ENCODE data around the gene TDRD7. TPM values are rescaled to one million over a fixed set of nuclear protein-coding genes. Genes with fewer than 3 reads are reported as not detected.

Gene TDRD7
- total RNA-seq, 1 experiment from 2014 or later = 2.8 TPM

DNA sequence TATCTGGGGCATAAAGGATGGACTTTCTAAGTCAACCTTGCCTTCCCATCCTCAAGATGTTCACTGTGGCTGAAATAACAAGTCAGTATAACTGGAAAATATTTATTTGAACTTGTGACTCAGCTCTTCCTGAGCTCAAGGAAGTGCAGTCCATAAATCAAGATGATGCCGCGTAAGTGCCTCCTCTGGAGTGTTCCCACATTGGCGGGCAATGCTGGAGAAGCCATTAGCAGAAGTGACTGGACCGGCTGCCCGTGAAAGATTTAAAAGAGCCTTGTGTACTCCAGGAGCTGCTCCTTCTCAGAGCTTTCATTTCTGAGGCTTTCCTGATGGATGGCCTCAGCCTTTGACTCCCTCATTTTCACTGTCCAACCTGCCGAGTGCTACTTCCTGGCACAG, 107.0 kb downstream of the TDRD7 start:
- no peak for DNase-seq (ENCODE audit: low spot score)
- ChIA-PET CTCF (interaction anchor here (1.9 to 5.2 kb wide), 2 partner anchors 16 to 80 kb away, joined by 7 to 30 read pairs; no protein-coding TSS in a partner anchor), POLR2A (no interaction called here)
- no peaks in the 10 kb centered on the region for H3K36me3 Mint-ChIP-seq
- H3K27me3 Mint-ChIP-seq (ENCODE audit: low read depth) = no peaks in the 10 kb centered on the region
- H3K9me3 Mint-ChIP-seq = no peaks in the 10 kb centered on the region
- no peak overlapping the region for H3K4me3 Mint-ChIP-seq
- H3K4me1 Mint-ChIP-seq = peaks cover 8% of the 10 kb centered on the region
- ATAC-seq = no peak
- no peak overlapping the region for H3K27ac Mint-ChIP-seq
- TF ChIP-seq, protein P1, sequence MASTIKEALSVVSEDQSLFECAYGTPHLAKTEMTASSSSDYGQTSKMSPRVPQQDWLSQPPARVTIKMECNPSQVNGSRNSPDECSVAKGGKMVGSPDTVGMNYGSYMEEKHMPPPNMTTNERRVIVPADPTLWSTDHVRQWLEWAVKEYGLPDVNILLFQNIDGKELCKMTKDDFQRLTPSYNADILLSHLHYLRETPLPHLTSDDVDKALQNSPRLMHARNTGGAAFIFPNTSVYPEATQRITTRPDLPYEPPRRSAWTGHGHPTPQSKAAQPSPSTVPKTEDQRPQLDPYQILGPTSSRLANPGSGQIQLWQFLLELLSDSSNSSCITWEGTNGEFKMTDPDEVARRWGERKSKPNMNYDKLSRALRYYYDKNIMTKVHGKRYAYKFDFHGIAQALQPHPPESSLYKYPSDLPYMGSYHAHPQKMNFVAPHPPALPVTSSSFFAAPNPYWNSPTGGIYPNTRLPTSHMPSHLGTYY (CRISPR knock-in tag; IDR thresholded peaks at IDR 0.05) = no peak
- TF ChIP-seq, protein P2, sequence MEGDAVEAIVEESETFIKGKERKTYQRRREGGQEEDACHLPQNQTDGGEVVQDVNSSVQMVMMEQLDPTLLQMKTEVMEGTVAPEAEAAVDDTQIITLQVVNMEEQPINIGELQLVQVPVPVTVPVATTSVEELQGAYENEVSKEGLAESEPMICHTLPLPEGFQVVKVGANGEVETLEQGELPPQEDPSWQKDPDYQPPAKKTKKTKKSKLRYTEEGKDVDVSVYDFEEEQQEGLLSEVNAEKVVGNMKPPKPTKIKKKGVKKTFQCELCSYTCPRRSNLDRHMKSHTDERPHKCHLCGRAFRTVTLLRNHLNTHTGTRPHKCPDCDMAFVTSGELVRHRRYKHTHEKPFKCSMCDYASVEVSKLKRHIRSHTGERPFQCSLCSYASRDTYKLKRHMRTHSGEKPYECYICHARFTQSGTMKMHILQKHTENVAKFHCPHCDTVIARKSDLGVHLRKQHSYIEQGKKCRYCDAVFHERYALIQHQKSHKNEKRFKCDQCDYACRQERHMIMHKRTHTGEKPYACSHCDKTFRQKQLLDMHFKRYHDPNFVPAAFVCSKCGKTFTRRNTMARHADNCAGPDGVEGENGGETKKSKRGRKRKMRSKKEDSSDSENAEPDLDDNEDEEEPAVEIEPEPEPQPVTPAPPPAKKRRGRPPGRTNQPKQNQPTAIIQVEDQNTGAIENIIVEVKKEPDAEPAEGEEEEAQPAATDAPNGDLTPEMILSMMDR (IDR thresholded peaks at IDR 0.05) = no peak
- TF ChIP-seq NR3C1 (CRISPR knock-in tag; conservative IDR thresholded peaks at IDR 0.05; ENCODE audit: low read depth) = no peak
- no peak for TF ChIP-seq NFE2L1 (CRISPR knock-in tag; IDR thresholded peaks at IDR 0.05)
- TF ChIP-seq, protein P3, sequence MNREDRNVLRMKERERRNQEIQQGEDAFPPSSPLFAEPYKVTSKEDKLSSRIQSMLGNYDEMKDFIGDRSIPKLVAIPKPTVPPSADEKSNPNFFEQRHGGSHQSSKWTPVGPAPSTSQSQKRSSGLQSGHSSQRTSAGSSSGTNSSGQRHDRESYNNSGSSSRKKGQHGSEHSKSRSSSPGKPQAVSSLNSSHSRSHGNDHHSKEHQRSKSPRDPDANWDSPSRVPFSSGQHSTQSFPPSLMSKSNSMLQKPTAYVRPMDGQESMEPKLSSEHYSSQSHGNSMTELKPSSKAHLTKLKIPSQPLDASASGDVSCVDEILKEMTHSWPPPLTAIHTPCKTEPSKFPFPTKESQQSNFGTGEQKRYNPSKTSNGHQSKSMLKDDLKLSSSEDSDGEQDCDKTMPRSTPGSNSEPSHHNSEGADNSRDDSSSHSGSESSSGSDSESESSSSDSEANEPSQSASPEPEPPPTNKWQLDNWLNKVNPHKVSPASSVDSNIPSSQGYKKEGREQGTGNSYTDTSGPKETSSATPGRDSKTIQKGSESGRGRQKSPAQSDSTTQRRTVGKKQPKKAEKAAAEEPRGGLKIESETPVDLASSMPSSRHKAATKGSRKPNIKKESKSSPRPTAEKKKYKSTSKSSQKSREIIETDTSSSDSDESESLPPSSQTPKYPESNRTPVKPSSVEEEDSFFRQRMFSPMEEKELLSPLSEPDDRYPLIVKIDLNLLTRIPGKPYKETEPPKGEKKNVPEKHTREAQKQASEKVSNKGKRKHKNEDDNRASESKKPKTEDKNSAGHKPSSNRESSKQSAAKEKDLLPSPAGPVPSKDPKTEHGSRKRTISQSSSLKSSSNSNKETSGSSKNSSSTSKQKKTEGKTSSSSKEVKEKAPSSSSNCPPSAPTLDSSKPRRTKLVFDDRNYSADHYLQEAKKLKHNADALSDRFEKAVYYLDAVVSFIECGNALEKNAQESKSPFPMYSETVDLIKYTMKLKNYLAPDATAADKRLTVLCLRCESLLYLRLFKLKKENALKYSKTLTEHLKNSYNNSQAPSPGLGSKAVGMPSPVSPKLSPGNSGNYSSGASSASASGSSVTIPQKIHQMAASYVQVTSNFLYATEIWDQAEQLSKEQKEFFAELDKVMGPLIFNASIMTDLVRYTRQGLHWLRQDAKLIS (CRISPR knock-in tag; IDR thresholded peaks at IDR 0.05; ENCODE audit: borderline replicate concordance) = no peak
- TF ChIP-seq ZNF263 (CRISPR knock-in tag; IDR thresholded peaks at IDR 0.05; ENCODE audit: low read depth) = no peak
- TF ChIP-seq, protein P4, sequence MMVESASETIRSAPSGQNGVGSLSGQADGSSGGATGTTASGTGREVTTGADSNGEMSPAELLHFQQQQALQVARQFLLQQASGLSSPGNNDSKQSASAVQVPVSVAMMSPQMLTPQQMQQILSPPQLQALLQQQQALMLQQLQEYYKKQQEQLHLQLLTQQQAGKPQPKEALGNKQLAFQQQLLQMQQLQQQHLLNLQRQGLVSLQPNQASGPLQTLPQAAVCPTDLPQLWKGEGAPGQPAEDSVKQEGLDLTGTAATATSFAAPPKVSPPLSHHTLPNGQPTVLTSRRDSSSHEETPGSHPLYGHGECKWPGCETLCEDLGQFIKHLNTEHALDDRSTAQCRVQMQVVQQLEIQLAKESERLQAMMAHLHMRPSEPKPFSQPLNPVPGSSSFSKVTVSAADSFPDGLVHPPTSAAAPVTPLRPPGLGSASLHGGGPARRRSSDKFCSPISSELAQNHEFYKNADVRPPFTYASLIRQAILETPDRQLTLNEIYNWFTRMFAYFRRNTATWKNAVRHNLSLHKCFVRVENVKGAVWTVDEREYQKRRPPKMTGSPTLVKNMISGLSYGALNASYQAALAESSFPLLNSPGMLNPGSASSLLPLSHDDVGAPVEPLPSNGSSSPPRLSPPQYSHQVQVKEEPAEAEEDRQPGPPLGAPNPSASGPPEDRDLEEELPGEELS (CRISPR knock-in tag; IDR thresholded peaks at IDR 0.05) = no peak
- TF ChIP-seq RORB (CRISPR knock-in tag; IDR thresholded peaks at IDR 0.05) = no peak
- TF ChIP-seq ZNF671 (CRISPR knock-in tag; IDR thresholded peaks at IDR 0.05) = no peak
- TF ChIP-seq OVOL2 (CRISPR knock-in tag; IDR thresholded peaks at IDR 0.05; ENCODE audit: borderline replicate concordance) = no peak
- TF ChIP-seq, protein P5, sequence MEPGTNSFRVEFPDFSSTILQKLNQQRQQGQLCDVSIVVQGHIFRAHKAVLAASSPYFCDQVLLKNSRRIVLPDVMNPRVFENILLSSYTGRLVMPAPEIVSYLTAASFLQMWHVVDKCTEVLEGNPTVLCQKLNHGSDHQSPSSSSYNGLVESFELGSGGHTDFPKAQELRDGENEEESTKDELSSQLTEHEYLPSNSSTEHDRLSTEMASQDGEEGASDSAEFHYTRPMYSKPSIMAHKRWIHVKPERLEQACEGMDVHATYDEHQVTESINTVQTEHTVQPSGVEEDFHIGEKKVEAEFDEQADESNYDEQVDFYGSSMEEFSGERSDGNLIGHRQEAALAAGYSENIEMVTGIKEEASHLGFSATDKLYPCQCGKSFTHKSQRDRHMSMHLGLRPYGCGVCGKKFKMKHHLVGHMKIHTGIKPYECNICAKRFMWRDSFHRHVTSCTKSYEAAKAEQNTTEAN (CRISPR knock-in tag; IDR thresholded peaks at IDR 0.05) = no peak
- TF ChIP-seq CREM (CRISPR knock-in tag; IDR thresholded peaks at IDR 0.05) = no peak
- TF ChIP-seq HMGA2 (CRISPR knock-in tag; IDR thresholded peaks at IDR 0.05) = no peak
- TF ChIP-seq, protein P6, sequence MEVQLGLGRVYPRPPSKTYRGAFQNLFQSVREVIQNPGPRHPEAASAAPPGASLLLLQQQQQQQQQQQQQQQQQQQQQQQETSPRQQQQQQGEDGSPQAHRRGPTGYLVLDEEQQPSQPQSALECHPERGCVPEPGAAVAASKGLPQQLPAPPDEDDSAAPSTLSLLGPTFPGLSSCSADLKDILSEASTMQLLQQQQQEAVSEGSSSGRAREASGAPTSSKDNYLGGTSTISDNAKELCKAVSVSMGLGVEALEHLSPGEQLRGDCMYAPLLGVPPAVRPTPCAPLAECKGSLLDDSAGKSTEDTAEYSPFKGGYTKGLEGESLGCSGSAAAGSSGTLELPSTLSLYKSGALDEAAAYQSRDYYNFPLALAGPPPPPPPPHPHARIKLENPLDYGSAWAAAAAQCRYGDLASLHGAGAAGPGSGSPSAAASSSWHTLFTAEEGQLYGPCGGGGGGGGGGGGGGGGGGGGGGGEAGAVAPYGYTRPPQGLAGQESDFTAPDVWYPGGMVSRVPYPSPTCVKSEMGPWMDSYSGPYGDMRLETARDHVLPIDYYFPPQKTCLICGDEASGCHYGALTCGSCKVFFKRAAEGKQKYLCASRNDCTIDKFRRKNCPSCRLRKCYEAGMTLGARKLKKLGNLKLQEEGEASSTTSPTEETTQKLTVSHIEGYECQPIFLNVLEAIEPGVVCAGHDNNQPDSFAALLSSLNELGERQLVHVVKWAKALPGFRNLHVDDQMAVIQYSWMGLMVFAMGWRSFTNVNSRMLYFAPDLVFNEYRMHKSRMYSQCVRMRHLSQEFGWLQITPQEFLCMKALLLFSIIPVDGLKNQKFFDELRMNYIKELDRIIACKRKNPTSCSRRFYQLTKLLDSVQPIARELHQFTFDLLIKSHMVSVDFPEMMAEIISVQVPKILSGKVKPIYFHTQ (CRISPR knock-in tag; IDR thresholded peaks at IDR 0.05) = no peak
- TF ChIP-seq, protein P7, sequence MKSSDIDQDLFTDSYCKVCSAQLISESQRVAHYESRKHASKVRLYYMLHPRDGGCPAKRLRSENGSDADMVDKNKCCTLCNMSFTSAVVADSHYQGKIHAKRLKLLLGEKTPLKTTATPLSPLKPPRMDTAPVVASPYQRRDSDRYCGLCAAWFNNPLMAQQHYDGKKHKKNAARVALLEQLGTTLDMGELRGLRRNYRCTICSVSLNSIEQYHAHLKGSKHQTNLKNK (CRISPR knock-in tag; IDR thresholded peaks at IDR 0.05) = no peak
- TF ChIP-seq ZNF416 (CRISPR knock-in tag; IDR thresholded peaks at IDR 0.05) = no peak
- no peak for TF ChIP-seq FOXJ3 (CRISPR knock-in tag; IDR thresholded peaks at IDR 0.05; ENCODE audit: borderline replicate concordance)
- no peak for TF ChIP-seq TEAD4 (CRISPR knock-in tag; IDR thresholded peaks at IDR 0.05)
- TF ChIP-seq, protein P8, sequence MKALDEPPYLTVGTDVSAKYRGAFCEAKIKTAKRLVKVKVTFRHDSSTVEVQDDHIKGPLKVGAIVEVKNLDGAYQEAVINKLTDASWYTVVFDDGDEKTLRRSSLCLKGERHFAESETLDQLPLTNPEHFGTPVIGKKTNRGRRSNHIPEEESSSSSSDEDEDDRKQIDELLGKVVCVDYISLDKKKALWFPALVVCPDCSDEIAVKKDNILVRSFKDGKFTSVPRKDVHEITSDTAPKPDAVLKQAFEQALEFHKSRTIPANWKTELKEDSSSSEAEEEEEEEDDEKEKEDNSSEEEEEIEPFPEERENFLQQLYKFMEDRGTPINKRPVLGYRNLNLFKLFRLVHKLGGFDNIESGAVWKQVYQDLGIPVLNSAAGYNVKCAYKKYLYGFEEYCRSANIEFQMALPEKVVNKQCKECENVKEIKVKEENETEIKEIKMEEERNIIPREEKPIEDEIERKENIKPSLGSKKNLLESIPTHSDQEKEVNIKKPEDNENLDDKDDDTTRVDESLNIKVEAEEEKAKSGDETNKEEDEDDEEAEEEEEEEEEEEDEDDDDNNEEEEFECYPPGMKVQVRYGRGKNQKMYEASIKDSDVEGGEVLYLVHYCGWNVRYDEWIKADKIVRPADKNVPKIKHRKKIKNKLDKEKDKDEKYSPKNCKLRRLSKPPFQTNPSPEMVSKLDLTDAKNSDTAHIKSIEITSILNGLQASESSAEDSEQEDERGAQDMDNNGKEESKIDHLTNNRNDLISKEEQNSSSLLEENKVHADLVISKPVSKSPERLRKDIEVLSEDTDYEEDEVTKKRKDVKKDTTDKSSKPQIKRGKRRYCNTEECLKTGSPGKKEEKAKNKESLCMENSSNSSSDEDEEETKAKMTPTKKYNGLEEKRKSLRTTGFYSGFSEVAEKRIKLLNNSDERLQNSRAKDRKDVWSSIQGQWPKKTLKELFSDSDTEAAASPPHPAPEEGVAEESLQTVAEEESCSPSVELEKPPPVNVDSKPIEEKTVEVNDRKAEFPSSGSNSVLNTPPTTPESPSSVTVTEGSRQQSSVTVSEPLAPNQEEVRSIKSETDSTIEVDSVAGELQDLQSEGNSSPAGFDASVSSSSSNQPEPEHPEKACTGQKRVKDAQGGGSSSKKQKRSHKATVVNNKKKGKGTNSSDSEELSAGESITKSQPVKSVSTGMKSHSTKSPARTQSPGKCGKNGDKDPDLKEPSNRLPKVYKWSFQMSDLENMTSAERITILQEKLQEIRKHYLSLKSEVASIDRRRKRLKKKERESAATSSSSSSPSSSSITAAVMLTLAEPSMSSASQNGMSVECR (CRISPR knock-in tag; IDR thresholded peaks at IDR 0.05; ENCODE audit: borderline replicate concordance) = no peak

Measured in WTC11 (cell line).